ENCODE data around the gene CLDN6.
"Not testable (repeated sequence)": the region's sequence is repeated elsewhere in the genome, so short reads cannot be mapped to it uniquely, and the experiment has no call there.

Gene CLDN6

GRCh38 chr16:3052571-3053329, 34.8 kb upstream of the CLDN6 start:
- DNase-seq (ENCODE audit: low spot score): not testable (repeated sequence)
- peak; percentile 81 for FAIRE-seq

DNA sequence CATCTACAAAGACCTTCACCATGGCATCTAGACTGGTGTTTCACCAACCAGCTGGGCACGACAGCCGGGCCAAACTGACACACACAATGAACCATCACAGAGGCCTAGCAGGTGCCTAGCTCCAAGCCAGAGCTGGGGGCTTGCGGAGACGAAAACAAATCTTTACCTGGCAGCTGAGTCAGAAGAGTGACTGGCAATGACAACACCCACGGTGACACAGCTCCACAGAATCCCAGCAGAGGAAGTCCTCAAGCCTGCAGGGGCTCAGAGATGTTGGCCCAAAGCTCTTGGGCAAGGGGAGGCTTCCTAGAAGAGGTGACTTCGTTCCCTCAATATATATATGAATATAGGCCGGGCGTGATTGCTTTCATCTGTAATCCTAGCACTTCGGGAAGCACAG, 33.5 kb upstream of the CLDN6 start:
- no peak for DNase-seq (ENCODE audit: low spot score)
- FAIRE-seq: no peak

DNA sequence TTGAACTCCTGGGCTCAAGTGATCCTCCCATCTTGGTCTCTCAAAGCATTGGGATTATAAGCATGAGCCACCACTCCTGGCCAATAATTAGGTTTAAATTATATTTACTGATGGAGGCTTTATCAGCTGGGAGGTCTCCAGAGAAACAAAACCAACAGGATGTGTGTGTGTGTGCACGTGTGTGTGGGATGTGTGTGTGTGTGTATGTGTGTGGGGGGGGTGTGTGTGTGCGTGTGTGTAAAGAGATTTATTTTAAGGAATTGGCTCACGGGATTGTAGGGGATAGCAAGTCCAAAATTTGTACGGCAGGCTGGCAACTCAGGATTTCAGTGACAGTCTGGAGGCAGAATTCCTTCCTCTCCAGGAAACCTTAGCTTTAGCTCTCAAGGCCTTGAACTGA, 33.0 kb upstream of the CLDN6 start:
- DNase-seq (ENCODE audit: low spot score) (no peak), FAIRE-seq (no peak)

DNA sequence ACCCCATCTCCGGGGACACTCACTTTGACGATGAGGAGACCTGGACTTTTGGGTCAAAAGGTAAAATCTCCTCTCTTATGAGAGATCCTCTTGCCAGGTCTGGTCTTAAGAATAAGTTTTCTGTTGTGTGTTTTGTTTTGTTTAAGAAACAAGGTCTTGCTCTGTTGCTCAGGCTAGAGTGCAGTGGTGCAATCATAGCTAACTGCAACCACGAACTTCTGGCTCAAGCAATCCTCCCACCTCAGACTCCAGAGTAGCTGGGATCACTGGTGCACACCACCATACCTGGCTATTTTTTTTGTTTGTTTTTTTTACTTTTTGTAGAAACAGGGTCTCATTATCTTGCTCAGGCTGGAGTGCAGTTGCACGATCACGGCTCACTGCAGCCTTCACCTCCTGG, 32.5 kb upstream of the CLDN6 start:
- DNase-seq (ENCODE audit: low spot score) (no peak), FAIRE-seq (no peak)

DNA sequence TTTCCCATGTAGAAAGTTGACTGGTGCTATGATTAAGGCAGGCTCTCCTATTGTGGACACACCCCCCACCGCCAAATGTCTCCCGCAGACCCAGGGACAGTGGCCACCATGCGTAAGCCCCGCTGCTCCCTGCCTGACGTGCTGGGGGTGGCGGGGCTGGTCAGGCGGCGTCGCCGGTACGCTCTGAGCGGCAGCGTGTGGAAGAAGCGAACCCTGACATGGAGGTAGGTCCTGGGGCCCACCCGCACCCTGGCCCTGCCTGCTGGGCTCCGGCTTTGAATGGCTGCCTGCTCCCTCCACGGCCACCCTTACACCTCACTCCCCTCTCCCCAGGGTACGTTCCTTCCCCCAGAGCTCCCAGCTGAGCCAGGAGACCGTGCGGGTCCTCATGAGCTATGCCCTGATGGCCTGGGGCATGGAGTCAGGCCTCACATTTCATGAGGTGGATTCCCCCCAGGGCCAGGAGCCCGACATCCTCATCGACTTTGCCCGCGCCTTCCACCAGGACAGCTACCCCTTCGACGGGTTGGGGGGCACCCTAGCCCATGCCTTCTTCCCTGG, 32.0 kb upstream of the CLDN6 start:
- DNase-seq (ENCODE audit: low spot score) (no peak), FAIRE-seq (no peak)

DNA sequence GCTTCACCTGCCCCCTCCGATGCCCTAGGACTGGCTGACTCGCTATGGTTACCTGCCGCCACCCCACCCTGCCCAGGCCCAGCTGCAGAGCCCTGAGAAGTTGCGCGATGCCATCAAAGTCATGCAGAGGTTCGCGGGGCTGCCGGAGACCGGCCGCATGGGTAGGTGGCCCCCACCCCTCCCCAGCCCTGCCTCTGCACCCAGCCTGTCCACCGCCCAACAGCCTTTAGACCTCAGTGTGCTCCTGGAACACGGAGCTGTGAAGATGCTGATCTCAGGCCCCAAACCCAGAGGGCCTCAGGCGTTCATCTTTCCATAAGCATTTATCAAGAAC, 29.4 kb upstream of the CLDN6 start:
- FAIRE-seq (no peak), DNase-seq (ENCODE audit: low spot score) (no peak)

GRCh38 chr16:3046641-3047386, 28.8 kb upstream of the CLDN6 start:
- FAIRE-seq: no peak
- DNase-seq (ENCODE audit: low spot score): no peak

DNA sequence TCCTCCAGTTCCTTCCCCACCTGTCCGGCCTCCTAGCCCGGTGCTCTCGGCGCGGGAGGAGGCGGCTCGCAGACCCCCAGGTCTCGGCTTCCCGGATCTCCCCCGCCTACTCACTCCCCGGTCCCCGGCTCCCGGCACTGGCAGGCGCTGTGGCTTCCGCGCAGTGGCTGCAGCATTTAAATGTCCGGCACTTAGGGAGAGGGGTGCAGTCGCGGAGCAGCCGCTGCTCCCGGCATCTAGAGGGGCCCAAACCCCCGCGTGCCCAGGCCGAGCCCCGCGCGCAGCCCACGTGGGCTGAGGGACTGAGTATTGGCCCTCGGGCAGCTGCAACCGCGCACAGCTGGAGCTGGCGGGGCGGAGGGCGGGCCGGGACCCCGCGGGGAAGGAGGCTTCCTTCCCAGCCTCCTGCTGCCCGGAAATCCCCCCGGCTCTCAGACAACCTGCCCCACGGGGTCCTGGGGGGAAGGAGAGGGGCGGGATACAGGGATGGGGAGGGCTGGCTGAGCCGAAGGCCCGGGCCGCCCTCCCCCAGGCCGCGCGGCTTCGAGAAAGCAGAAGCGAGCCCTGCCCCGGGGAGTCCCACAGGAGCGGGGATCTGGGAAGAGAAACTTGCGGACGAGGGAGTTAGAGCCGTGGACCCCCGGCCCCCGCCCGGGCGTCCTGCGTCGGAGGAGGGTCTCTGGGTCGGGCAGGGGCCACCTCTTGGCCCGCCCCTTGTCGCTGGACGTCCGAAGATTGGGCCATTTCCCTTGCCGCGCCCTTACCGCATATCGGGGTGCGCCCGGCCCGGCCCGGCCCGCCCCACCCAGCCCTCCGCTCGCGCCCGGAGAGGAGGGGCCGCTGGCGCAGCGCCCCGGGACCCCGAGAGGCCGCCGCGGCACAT, 28.0 kb upstream of the CLDN6 start, which contains the start of gene MMP25:
TSS of gene MMP25 (plus strand) at position 804 of the 883 bp plus-strand sequence. CDS start 357 bp downstream, outside the sequence.
- peak; percentile 65 for DNase-seq (ENCODE audit: low spot score)
- FAIRE-seq: no peak

DNA sequence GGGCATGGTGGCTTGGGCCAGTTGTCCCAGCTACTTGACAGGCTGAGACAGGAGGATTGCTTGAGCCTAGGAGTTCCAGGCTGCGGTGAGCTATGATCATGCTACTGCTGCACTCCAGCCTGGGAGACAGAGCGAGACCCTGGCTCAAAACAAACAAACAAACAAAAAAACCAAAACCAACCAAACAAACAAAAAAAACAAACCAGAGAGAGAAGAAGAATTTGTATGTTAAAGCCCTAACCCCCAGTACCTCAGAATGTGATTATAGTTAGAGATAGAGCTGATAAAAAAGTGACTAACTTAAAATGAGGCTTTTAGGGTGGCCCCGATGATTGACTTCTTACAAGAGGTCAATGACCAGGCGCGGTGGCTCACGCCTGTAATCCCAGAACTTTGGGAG, 26.7 kb upstream of the CLDN6 start:
- DNase-seq (ENCODE audit: low spot score): no peak
- no peak for FAIRE-seq

- FAIRE-seq (no peak), DNase-seq (ENCODE audit: low spot score) (no peak)
Measured at GRCh38 chr16:3042376-3042775, 24.4 kb upstream of the CLDN6 start.

DNA sequence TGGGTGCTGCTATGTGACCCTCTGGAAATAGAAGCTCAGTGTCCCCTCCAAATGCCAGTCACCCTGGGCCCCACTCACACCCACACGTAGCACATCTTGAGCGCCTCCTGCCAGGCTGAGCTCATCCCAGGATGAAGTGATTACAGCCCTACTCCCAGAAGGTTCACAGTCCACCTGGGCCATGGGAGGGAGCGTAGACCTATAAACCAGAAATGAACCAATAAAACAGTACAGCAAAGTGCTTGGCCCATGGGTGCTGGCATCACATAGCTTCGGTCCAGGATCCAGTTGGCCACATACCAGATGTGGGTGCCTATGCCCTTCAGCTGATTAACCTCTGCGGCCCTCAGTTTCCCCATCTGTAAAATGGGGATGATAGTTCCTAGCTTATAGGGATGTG, 20.9 kb upstream of the CLDN6 start:
- DNase-seq (ENCODE audit: low spot score) (no peak), FAIRE-seq (no peak)

DNA sequence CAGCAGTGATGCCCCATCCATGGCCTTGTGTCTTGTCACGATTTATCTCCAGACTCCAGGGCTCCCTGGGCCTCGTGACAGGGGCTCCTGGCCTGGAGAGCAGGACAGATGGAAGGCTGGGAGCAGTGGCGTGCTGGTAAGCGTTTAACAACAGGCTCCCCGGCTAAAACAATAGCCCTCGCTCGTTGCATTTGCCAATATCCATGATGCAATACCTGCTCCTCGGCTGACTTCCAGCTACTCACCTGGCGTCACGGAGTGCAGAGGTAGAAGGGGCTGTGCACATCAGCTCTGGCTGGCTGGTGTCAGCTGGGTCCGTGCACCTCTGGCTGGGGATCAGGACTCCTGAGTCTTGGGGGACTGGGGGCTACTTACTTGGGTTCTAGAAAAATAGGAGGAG, 20.3 kb upstream of the CLDN6 start:
- DNase-seq (ENCODE audit: low spot score) (no peak), FAIRE-seq (peak; percentile 37)

DNA sequence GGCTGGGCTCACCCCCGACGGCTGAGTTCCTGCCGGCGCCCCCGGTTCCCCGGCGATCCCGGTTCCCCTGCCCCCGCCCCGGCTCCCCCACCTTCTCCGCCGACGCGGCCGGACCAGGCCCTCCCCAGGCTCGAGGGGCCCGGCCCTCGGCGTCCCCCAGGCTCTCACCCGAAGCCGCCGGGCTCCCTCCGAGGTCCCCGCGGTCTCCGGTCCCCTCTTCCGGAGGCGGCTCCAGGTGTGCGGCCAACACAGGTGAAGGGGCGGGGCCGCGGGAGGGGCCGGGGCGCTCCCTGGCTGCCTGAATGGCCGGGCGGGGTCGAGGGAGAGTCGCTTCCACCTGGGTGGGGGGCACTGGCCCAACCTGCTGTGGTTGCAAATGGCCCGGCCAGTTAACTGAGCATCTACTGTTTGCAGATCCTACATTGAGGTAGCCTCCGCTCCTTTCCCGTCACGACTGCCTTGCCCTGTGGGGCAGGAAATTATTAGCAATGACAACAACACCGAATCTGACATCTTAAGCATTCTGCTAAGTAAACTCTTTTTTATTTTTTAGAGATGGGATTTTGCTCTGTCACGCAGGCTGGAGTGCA, 18.8 kb upstream of the CLDN6 start, which contains the start of gene BICDL2:
TSS of gene BICDL2 (minus strand) at position 219 of the 590 bp plus-strand sequence. CDS start 1,448 bp downstream, outside the sequence.
- FAIRE-seq (no peak), DNase-seq (ENCODE audit: low spot score) (no peak)

GRCh38 chr16:3035972-3036725, 18.2 kb upstream of the CLDN6 start:
- no peak for FAIRE-seq

GRCh38 chr16:3035289-3035971, 17.4 kb upstream of the CLDN6 start:
- no peak for FAIRE-seq
- DNase-seq (ENCODE audit: low spot score): no peak

More at GRCh38 chr16:3035972-3036725, 18.2 kb upstream of the CLDN6 start:
- no peak for DNase-seq (ENCODE audit: low spot score)

DNA sequence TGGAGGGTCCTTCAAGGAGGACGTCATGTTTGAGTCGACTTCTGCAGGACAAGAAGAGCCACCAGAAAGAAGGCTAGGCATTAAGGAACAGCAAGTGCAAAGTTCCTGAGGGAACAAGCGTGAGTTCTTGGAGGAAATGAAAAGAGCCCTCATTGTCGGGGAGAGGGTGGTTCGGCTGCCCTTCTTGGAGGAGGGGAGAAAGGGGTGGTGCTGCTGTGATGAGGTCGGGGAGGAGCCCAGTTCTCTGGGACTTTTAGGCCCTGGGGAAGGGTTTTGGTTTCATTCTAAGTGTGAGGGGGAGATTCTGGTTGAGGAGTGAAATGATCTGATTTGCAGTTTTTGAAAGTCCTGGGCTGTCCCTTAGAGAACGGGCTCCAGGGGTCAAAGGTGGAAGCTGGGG, 14.6 kb upstream of the CLDN6 start:
- DNase-seq (ENCODE audit: low spot score) (no peak), FAIRE-seq (no peak)

- FAIRE-seq: no peak
- no peak for DNase-seq (ENCODE audit: low spot score)
Measured at GRCh38 chr16:3030222-3031212, 12.5 kb upstream of the CLDN6 start.

GRCh38 chr16:3029491-3030221, 11.7 kb upstream of the CLDN6 start:
- no peak for DNase-seq (ENCODE audit: low spot score)
- no peak for FAIRE-seq
